ENCODE measurements around the gene TEPSIN.

DNA sequence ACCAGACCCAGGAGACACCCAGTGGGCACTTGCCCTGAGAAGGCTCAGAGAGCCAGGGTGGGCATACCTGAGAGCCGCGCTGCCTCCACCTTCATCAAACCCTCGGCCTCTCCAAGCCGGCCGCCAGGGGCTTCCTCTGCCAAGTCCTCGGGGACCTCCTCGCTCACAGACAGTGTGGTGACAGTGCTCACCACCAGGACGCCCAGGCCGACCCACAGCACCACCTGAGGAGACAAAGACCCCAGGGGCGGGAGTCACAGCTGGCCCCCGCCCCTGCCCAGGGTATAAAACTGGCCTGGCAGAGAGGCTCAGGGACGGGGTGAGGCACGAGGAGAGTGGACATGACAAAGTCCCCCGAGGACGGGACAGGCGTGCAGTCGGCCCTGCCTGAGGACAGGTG lies 21.3 kb upstream of the TEPSIN start:
- TF ChIP-seq EP300 (conservative IDR thresholded peaks at IDR 0.05; ENCODE audit: poor library complexity, severe bottlenecking) (no peak), SMC3 (conservative IDR thresholded peaks at IDR 0.05; ENCODE audit: poor library complexity) (no peak), MXI1 (conservative IDR thresholded peaks at IDR 0.05; ENCODE audit: poor library complexity, severe bottlenecking) (no peak)
- TF ChIP-seq, protein P1, sequence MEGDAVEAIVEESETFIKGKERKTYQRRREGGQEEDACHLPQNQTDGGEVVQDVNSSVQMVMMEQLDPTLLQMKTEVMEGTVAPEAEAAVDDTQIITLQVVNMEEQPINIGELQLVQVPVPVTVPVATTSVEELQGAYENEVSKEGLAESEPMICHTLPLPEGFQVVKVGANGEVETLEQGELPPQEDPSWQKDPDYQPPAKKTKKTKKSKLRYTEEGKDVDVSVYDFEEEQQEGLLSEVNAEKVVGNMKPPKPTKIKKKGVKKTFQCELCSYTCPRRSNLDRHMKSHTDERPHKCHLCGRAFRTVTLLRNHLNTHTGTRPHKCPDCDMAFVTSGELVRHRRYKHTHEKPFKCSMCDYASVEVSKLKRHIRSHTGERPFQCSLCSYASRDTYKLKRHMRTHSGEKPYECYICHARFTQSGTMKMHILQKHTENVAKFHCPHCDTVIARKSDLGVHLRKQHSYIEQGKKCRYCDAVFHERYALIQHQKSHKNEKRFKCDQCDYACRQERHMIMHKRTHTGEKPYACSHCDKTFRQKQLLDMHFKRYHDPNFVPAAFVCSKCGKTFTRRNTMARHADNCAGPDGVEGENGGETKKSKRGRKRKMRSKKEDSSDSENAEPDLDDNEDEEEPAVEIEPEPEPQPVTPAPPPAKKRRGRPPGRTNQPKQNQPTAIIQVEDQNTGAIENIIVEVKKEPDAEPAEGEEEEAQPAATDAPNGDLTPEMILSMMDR (IDR thresholded peaks at IDR 0.05; ENCODE audit: poor library complexity, severe bottlenecking): no peak
